22Rv1 (cell line): ENCODE measurements around the gene CTNNBIP1.

Source experiments
- H3K27ac ChIP-seq: fragments of 450-650 bp; 2 replicates; pipeline ENCODE4 v1.5.1; 2017
- ZFX ChIP-seq: fragments of 450-650 bp; IDR thresholded peaks from 2 replicates; pipeline ENCODE4 v1.6.1; 2017; ENCODE audit warnings: antibody characterized with exemption, borderline replicate concordance
- TF ChIP-seq, protein P1 (sequence below): fragments of 450-650 bp; IDR thresholded peaks from 2 replicates; pipeline ENCODE4 v1.5.1; 2017; ENCODE audit warnings: mild to moderate bottlenecking

CTNNBIP1 gene

DNA sequence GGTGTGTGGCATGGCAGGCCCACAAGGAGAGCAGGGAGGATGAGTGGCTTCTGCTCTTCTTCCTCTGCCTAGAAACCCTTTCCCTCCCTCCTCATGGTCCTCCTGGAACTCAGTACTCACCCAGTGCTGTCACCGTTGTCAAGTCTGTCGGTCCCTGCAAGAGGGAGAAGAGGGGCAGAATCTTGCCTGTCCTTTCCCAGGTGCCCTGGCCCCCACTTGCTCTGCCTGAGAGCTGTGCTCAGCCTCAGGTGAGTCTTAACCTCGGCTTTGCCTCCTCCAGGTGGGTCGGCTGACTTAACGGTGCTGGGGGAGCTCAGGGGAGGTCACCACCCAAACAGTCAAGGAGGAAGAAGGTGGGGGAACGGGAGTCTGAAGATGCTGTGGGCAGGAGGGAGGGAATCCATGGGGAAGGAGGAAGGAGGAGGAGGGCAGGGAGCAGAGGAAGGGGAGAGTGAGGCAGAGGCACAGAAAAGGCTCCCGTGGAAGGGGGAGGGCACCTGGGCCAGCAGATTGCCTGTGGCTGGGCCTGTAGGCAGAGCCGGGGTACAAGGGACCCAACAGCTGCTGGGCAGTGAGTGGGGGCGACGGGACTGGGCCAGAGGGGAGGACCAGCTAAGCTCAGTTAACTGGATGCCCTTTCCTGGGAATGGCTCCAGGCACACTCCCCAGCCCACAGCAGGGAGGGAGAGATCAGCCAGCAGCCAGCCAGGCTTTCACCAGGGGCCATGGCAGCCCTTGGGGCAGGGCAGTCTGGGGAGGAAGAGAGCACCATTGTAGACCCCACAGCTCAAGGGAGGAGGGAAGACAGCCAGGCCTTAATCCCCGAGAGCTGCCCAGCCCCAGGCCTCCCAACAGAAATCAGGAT is 26.3 kb downstream of the CTNNBIP1 start:
- no peak overlapping the region for H3K27ac ChIP-seq

DNA sequence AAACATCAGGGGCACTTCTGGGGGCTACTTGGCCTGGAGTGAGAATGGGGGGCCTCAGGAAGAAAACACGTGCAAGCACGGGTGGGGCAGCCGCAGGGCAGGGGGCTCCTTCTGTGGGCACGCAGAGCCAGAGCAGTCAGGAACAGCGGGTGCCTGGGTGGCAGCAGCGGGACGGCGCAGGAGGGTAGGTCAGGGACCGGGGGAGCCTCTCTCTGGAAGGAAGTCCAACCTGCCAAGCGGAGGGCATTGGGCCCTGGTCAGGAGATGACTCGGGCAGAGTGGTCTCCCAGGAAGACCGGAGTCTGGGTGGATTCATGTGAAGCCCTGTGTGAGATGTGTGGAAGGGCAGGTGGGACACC is 27.1 kb downstream of the CTNNBIP1 start:
- TF ChIP-seq ZFX: no peak
- TF ChIP-seq, protein P1, sequence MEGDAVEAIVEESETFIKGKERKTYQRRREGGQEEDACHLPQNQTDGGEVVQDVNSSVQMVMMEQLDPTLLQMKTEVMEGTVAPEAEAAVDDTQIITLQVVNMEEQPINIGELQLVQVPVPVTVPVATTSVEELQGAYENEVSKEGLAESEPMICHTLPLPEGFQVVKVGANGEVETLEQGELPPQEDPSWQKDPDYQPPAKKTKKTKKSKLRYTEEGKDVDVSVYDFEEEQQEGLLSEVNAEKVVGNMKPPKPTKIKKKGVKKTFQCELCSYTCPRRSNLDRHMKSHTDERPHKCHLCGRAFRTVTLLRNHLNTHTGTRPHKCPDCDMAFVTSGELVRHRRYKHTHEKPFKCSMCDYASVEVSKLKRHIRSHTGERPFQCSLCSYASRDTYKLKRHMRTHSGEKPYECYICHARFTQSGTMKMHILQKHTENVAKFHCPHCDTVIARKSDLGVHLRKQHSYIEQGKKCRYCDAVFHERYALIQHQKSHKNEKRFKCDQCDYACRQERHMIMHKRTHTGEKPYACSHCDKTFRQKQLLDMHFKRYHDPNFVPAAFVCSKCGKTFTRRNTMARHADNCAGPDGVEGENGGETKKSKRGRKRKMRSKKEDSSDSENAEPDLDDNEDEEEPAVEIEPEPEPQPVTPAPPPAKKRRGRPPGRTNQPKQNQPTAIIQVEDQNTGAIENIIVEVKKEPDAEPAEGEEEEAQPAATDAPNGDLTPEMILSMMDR: no peak
- H3K27ac ChIP-seq: no peak overlapping the region

More for the DNA sequence above, 26.3 kb downstream of the CTNNBIP1 start:
- TF ChIP-seq, protein P1: no peak

GRCh38 chr1:9882296-9882944 is 27.6 kb downstream of the CTNNBIP1 start:
- H3K27ac ChIP-seq: no peak overlapping the region
- TF ChIP-seq, protein P1: no peak
- TF ChIP-seq ZFX: no peak

DNA sequence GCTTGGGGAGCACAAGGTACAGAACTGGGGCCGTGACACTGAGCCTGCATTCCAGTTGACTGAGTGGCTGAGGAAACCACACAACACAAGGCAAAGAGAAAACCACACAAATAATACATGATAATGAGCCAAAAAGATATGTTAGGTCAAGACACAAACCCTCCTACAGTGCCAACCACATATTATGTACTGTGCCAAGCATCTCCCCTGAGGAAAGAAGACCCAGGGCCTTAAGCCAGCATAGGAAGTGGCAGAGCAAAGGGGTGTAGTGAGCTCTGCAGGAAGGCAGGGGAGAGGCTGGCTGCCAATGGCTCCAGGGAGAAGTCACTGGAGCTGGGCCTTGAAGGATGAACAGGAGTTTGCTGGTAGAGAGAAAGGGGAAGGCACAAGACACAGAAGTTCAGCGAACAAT is 28.2 kb downstream of the CTNNBIP1 start:
- no peak overlapping the region for H3K27ac ChIP-seq
- TF ChIP-seq, protein P1: no peak
- no peak for TF ChIP-seq ZFX

GRCh38 chr1:9878404-9878803 is 31.7 kb downstream of the CTNNBIP1 start:
- TF ChIP-seq, protein P1: no peak
- TF ChIP-seq ZFX: no peak
- no peak overlapping the region for H3K27ac ChIP-seq

GRCh38 chr1:9877962-9878361 is 32.1 kb downstream of the CTNNBIP1 start:
- TF ChIP-seq, protein P1: no peak
- no peak for TF ChIP-seq ZFX
- H3K27ac ChIP-seq: no peak overlapping the region

GRCh38 chr1:9875636-9876000 is 34.5 kb downstream of the CTNNBIP1 start:
- TF ChIP-seq ZFX: no peak
- TF ChIP-seq, protein P1: no peak

More at GRCh38 chr1:9875636-9876000, 34.5 kb downstream of the CTNNBIP1 start:
- H3K27ac ChIP-seq: no peak overlapping the region
